Coronary artery (tissue), 2 donors: ENCODE measurements around the gene PSMA8.
A peak's percentile ranks its signal among the peaks of the same experiment; 100 is the strongest.

Experiments
- DNase-seq: peaks from one replicate; pipeline ENCODE4 v3.0.0-alpha.2; 2017; ENCODE audit warnings: low spot score
- H3K27ac ChIP-seq, 2 donors: fragments of 200-600 bp; sonication (generic); one replicate each; pipeline ENCODE4 v1.5.1; 2016 to 2019
- H3K4me3 ChIP-seq: fragments of 200-600 bp; sonication (generic); 2 replicates; pipeline ENCODE4 v1.5.1; 2016; ENCODE audit warnings: mild to moderate bottlenecking, moderate library complexity
- CTCF ChIP-seq: fragments of 200-600 bp; sonication (generic); IDR thresholded peaks from one replicate; pipeline ENCODE4 v1.5.1; 2019; ENCODE audit warnings: antibody characterized with exemption

Gene PSMA8

DNA sequence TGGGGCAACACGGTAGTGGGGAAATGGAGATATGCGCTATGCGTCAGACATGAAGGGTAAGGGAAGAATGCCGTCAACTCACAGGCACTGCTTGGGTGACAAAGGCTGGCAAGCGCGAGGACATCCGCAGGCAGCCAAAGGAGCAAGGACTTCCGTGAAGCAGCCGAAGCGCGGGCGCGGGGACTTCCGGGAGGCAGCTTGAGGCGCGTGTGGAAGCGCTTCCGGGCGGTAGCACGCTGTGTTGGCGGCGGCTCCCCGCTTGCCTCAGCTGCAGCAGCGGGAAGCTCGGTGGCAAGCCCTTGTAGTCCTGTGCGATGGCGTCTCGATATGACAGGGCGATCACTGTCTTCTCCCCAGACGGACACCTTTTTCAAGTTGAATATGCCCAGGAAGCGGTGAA, at the start of gene PSMA8:
Gene PSMA8, plus strand, starts transcription at position 218 of the 400 bp plus-strand sequence. Its CDS starts 97 bp downstream, at position 315.
- Histone ChIP-seq H3K4me3 (peak within 1 kb of the TSS; percentile 45), H3K27ac (no peak within 1 kb of the TSS)
- no peak for TF ChIP-seq CTCF
- DNase-seq, result no peak

DNA sequence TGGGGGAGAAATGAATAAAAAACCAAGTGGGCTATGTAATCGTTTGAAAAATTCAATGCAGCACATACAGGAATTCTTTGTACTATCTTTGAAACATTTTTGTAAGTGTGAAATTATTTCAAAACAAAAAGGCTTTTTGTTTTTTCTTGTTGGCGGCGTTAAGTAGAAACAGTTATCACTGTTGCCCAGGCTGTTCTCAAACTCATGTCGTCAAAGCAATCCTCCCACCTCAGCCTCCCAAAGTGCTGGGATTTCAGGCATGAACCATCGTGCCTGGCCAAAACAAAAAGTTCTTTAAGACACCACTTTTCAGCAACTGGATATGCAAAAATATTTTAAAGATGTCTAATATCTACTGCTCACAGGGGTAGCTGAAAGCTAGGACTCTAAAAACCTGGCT, 48.6 kb upstream of the PSMA8 start:
- no peak overlapping the region for H3K4me3 ChIP-seq
- TF ChIP-seq CTCF, result no peak
- no peak overlapping the region for H3K27ac ChIP-seq
- DNase-seq, result no peak

- DNase-seq, result no peak
- no peak for TF ChIP-seq CTCF
- no peak overlapping the region for H3K4me3 ChIP-seq
- no peak overlapping the region for H3K27ac ChIP-seq
Observed at GRCh38 chr18:26086959-26087358, 46.7 kb upstream of the PSMA8 start.

- DNase-seq, result no peak
- no peak for TF ChIP-seq CTCF
- H3K27ac ChIP-seq, result no peak overlapping the region
- peak overlapping the region; percentile 96 for H3K4me3 ChIP-seq
Observed at GRCh38 chr18:26088487-26088886, 45.2 kb upstream of the PSMA8 start.

DNA sequence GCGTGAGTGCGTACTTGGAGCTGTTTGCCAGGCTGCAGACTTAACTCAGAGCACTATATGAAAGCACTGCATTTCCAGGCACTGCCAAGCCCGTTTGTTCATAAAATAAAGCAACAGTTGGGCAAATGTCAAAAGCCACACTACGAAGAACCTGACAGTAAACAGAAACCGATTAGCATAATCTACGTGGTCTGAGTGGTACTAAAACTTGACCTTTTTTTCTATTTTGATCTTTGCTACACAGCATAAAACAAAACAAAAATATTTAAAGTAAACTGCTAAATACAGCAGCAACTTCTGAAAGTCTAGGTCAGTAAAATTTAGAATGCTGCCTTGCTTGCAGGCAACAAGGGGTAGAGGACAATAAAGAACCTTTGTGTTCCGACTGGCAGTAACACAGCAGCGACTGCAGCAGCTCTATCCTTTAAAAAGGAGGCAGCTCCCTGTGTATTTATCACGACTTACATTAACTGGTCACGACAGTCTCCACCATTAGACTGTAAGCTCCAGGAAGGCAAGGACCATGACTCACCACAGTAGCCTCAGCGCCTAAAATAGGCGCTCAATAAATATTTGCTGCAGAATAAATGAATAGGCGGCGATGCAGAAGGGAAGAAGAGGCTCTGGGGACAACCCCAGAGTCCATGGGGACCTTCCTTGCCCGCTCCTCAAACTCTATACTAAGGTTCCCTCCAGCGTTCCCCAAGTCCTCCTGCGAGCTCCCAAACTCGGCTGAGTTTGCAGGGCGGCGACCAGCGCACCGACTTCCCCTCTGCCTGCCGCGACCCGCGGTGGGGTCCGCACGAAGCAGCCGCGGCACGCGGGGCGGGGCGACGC, 44.2 kb upstream of the PSMA8 start:
- Histone ChIP-seq H3K27ac (peak overlapping the region; percentile 93 to 99), H3K4me3 (peak overlapping the region; percentile 96)
- TF ChIP-seq CTCF, result no peak
- no peak for DNase-seq

DNA sequence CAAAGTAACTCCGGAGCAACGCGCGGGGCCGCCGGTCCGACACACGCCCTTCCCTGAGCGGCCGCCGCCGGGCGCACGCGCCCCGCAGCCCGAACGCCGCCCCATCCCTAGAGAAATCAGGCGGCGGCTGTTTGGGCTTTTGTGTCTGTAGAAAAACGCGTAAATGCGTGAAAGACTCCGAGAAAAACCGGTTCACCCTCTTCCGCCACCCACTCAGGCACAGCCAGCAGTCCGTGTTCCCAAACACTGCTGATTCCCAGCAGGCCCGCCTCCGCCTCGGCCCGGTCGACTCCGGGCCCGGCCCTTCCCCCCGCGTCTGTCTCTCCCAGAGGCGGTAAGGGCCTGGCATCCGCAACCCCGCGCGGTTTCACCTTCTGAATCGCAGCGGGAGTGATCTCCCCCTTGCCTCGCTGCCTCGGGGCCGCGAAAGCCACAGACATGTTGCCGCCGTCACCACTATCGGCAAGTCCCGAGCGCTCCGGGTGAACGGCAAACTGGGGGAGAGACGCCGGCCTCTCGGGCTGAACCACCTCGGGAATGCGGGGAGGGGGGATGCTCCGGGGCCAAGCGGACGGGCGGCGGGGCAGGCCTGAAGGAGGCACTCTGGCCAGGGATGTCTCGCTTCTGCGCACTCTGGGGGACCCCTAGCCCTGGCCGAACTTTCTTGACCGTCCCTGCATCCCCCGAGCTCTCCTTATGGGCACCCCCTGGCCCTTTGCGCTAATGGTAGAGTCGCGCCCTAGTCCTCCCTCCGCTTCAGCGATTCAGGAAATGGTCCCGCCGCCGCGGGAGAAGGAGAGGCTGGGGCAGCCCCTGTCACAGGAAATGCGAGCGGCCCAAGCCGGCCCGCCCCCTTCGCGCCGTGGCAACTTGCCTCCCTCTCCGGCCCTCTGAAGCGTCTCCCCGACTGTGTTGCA, 43.3 kb upstream of the PSMA8 start, which contains the start of gene SS18:
Gene SS18, minus strand, starts transcription at position 484 of the 917 bp plus-strand sequence. Its CDS starts 44 bp downstream, at position 440.
- Histone ChIP-seq H3K27ac (peak within 1 kb of the TSS; percentile 93 to 99), H3K4me3 (peak within 1 kb of the TSS; percentile 96)
- TF ChIP-seq CTCF, result no peak
- DNase-seq, result peak; percentile 96
